Fibroblast of pulmonary artery (primary cell): ENCODE results near the gene TMTC3.

Experiments used
- DNase-seq: peaks from one replicate; pipeline ENCODE4 v3.0.0-alpha.2; 2010; ENCODE audit warnings: low read depth
- H3K4me3 ChIP-seq: replicated peaks from 2 replicates; pipeline ENCODE4 v1.5.1; 2011; ENCODE audit warnings: low read depth, mild to moderate bottlenecking, control low read depth, low read length, moderate library complexity
- TF ChIP-seq, protein P1 (sequence below): IDR thresholded peaks from 2 replicates; pipeline ENCODE4 v1.5.1; 2011; ENCODE audit warnings: mild to moderate bottlenecking, control low read depth, low read length, inconsistent platforms; ENCODE audit errors: missing control alignments

Gene TMTC3

GRCh38 chr12:88245905-88246304 lies 103.8 kb downstream of the TMTC3 start:
- no peak overlapping the region for H3K4me3 ChIP-seq
- TF ChIP-seq, protein P1, sequence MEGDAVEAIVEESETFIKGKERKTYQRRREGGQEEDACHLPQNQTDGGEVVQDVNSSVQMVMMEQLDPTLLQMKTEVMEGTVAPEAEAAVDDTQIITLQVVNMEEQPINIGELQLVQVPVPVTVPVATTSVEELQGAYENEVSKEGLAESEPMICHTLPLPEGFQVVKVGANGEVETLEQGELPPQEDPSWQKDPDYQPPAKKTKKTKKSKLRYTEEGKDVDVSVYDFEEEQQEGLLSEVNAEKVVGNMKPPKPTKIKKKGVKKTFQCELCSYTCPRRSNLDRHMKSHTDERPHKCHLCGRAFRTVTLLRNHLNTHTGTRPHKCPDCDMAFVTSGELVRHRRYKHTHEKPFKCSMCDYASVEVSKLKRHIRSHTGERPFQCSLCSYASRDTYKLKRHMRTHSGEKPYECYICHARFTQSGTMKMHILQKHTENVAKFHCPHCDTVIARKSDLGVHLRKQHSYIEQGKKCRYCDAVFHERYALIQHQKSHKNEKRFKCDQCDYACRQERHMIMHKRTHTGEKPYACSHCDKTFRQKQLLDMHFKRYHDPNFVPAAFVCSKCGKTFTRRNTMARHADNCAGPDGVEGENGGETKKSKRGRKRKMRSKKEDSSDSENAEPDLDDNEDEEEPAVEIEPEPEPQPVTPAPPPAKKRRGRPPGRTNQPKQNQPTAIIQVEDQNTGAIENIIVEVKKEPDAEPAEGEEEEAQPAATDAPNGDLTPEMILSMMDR = no peak
- no peak for DNase-seq

- TF ChIP-seq, protein P1 = no peak
- peak; percentile 75 for DNase-seq
- no peak overlapping the region for H3K4me3 ChIP-seq
Observed at GRCh38 chr12:88247241-88247643, 105.1 kb downstream of the TMTC3 start.

GRCh38 chr12:88248606-88249005 lies 106.5 kb downstream of the TMTC3 start:
- H3K4me3 ChIP-seq = no peak overlapping the region
- DNase-seq = no peak
- TF ChIP-seq, protein P1 = no peak
